Iris pigment epithelial cell (primary cell): ENCODE measurements around the gene FHAD1.
"Not testable (repeated sequence)": the region's sequence is repeated elsewhere in the genome, so short reads cannot be mapped to it uniquely, and the experiment has no call there.

Experiments
- DNase-seq: peaks from one replicate; pipeline ENCODE4 v3.0.0-alpha.2; 2011; ENCODE audit warnings: low read depth

The FHAD1 gene

GRCh38 chr1:15370781-15371520 lies 123.9 kb downstream of the FHAD1 start:
- peak; percentile 9 for DNase-seq

GRCh38 chr1:15371610-15372545 lies 124.9 kb downstream of the FHAD1 start:
- DNase-seq: no peak

DNA sequence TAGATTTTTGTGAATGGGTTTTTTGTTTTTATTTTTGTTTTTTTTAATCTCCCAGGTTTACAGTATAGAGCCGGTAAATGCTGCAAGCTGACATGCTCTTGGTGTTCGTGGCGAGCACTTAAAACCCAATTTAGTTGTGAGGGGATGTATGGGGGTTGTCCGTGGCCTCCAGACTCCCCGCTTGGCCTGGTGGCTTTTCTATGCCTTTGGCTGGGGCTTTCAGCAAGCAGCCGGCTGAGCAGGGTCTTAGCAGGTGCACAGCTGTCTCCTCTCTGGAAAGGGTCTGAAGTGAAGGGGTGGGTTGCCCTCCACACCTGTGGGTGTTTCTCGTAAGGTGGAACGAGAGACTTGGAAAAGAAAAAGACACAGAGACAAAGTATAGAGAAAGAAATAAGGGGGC lies 131.7 kb downstream of the FHAD1 start:
- no peak for DNase-seq

- DNase-seq: not testable (repeated sequence)
Observed at GRCh38 chr1:15379151-15379550, 132.1 kb downstream of the FHAD1 start.

GRCh38 chr1:15380601-15381508 lies 133.8 kb downstream of the FHAD1 start:
- no peak for DNase-seq

DNA sequence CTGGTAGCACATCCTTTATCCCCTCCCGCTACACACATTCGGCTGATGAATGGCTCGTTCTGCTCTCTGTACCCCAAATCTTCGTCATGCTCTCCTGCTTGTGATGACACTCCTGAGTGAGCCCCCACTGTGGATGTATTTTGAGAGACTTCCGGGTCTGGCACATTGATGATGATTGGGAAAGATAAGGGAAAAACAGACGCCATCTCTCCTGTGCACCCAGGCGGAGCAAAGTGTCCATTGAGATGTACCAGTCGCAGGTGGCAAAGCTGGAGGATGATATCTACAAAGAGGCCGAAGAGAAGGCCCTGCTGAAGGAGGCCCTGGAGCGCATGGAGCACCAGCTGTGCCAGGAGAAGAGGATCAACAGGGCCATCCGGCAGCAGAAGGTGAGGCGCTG lies 134.8 kb downstream of the FHAD1 start:
- no peak for DNase-seq

DNA sequence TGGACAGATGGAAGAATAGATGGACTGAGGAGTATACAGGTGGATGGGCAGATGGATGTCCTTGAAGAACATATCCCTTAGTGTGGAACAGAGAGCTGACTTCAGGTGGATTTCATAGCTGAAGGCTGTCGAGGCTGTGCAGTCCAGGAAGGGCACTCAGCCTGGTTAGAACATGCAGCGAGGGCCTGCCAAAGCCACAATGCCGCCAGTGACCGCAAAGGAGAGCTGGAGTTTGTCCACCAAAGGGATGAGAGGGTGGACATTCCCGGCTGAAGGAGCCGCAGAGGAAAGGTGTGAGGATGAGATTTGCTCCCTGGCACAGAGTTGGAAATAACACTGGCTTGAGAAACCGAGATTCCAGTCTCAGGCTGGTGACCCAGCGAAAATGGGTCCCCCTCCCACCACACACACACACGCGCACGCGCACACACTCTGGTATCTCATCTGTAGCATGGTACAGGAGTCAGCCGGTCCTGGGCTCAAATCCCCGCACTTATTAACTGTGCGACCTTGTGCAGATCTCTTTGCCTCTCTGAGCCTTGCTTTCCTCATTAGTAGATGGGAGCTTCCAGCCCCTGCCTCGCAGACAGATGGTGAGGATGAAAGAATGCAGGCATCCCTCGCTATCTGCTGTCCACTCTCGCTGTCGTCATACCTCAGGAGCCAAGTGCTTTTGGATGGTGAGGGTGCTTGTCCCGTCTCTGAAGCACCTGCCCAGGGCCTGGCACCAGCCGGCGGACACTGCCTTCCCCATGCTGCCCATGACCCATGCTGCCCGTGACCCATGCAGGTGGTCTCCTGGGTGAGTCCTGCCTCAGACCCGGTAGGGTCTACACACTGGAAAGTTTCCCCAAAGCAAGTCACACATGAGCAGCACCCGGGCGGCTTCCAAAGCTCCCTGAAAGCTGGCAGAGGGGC lies 135.8 kb downstream of the FHAD1 start:
- no peak for DNase-seq

- no peak for DNase-seq
Observed at GRCh38 chr1:15383810-15384209, 136.8 kb downstream of the FHAD1 start.

GRCh38 chr1:15384301-15384901 lies 137.4 kb downstream of the FHAD1 start:
- no peak for DNase-seq

DNA sequence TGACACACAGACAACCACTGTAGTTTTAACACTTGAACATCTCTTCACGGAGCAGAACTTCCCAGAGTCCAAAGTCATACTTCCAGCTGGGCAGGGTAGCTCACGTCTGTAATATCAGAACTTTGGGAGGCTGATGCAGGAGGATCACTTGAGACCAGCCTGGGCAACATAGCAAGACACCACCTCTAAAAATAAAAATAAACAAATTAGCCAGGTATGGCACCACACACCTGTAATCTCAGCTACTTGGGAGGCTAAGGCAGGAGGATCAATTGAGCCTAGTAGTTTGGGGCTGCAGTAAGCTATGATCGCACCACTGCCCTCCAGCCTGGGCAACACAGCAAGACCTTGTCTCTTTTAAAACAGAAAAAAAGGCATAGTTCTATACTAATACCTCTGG lies 138.4 kb downstream of the FHAD1 start:
- no peak for DNase-seq

DNA sequence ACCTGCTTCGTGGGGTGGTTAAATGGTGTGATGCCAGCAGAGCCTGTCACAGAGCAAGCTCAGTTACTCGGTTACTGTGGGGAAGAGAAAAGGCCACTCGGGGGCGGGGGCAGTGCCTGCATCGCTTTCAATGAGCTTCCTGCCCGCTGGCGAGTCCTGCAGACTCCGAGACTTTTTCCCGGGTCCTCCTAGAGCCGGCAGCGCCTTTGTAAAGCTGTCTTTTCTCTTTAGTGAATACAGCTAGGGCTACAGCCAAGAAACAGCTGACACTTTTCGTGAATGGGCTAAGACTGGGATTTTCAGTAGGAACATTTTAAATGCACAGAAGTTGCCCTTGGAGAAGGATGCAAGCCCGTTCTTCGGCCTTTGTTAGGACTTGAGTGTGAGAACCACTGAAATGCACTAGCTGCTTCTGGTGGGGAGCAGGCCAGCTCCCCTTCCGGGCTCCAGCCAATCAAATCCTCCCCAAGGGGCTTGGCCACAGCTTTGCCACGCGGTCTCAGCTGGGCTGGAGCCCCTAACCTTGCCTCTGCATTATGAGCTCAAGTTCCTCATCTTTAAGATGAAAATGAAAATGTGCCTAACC lies 139.2 kb downstream of the FHAD1 start:
- DNase-seq: no peak

DNA sequence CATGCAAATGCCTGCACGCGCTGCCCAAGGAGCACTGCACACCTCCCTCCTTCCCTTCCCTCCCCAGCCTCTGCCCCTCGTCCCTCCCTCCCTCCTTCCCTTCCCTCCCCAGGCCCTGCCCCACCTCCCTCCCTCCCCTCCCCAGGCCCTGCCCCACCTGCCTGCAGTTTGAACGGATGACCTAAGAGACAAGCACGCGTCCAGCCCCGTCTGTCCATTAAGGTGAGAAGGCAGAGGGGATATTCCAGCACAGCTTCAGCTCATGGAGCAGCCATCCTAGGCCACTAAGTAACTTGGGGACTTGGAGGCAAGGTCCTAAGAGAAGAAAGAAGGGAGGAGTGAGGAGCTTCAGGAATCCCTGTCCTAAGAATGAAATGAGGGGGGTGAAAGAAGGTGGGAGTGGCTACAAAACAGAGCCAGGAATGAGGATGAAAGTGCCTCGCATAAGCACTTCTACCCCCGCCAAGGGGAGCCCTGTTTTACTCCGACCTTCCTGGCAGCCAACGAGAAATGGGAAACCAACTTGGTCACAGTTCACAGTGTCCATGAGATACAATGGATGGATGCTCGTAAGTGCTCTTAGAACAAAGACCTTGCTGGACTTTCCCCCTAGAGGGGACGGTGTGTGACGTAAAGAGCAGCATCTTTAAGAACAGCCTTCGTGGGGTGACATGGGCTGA lies 141.3 kb downstream of the FHAD1 start:
- DNase-seq: no peak

DNA sequence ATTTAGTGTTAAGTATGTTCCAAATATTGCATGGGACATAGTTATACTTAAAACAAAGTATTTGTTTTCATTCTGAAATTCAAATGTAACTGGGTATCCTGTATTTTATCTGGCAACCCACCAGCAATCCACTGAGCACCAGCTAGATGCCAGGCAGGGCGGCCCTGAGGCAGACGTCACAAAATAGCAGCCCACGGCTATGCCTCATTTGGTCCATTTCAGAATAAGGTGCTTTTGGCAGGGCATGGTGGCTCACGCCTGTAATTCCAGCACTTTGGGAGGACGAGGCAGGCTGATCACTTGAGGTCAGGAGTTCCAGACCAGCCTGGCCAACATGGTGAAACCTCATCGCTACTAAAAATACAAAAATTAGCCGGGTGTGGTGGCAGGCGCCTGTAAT lies 142.8 kb downstream of the FHAD1 start:
- DNase-seq: not testable (repeated sequence)

DNA sequence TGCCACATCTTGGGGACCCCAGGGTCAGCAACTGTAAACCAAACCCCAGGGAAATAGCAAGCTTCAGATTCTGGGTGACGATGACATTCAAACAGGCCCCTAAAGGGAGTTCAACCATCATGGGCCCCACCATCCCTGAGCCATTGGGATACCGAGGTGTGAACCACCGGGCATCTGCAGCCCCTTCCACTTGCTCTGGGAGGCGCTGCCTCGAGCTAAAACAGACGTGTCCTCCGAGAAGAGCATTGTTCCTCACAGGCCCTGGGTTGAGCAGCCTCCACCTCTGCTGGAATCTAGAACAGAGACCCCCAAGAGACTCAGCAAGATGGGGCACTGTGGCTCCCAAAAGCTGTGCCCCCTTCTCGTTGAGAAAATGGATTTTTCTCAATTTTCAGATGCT lies 143.6 kb downstream of the FHAD1 start:
- DNase-seq: no peak

GRCh38 chr1:15391366-15391765 lies 144.3 kb downstream of the FHAD1 start:
- DNase-seq: peak; percentile 35

DNA sequence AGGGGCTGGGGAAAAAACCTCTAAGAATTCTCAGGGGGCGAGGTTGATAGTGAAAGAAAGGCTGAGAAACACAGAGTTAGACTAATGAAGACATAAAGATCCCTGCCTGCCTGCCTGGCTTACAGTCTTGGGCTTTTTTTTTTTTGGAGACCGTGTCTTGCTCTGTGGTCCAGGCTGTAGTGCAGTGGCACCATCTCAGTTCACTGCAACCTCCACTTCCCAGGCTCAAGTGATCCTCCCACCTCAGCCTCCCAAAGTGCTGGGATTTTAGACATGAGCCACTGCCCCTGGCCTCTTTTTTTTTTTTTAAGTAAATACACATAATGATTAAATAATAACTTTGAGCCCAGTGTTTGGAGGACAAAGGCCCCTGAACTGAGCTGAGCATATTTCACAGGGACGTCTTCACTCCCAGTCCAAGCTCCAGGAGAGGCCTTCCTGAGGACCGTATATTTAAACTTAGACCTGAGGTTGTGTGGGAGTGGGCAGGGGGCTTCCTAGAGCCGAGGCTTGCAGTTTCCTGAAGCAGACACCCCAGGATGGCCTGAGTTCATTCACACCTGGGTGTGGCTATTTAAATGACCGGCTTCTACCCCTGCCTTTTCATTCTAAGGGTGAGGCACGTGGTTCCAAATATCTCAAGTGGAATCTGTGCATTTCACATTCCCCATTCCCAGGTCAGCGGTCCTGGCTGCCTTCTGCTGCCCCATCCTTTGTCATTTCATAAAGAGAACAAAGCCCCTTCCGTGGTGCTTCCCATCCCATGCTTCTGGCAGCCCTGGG lies 146.6 kb downstream of the FHAD1 start:
- no peak for DNase-seq

DNA sequence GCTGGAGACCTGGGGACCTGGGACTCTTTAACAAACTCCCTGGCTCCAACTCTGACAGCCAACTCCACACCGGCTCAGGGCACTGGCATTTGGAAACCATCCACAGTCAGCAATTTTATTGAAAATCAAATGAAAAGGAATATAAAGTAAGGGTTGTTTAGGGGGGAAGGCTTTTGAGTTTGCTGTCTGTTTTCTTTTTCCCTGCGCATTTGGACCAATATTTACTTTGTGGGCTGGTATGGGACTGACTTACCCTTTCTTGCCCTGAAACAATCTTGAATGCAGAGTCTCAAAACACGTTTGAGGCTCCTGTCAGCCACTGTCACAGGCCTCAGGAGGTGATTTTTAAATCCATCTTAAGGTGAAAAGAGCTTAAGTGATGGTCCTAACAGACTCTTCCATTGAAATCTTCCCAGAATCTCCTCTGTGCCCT lies 147.3 kb downstream of the FHAD1 start:
- DNase-seq: no peak

DNA sequence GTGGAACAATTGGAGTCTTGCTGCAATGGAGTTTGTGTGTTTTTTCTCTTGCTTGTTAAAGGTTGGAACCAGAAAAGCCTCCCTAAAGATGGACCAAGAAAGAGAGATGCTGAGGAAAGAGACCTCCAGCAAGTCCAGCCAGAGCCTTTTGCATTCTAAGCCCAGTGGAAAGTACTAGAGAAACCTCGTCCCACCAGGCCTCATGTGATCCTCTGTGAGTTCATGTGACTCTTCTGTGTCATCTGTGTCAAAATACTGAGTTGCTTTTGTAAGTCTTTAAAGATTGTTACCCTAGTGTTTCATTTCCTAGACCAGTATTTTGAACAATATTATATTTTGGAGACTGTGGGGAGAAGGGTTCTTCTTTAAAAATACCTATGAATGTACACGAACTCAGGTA lies 150.2 kb downstream of the FHAD1 start:
- no peak for DNase-seq

GRCh38 chr1:15399710-15400109 lies 152.7 kb downstream of the FHAD1 start:
- DNase-seq: peak; percentile 13
